ENCODE measurements around the gene PITPNM3.
"Not testable (repeated sequence)": the region's sequence is repeated elsewhere in the genome, so short reads cannot be mapped to it uniquely, and the experiment has no call there.

Gene PITPNM3

GRCh38 chr17:6497496-6498221, 58.7 kb downstream of the PITPNM3 start:
- no peak for DNase-seq

GRCh38 chr17:6496640-6497441, 59.5 kb downstream of the PITPNM3 start:
- no peak for DNase-seq

GRCh38 chr17:6496116-6496481, 60.3 kb downstream of the PITPNM3 start:
- DNase-seq, result no peak

- DNase-seq, result no peak
Measured at GRCh38 chr17:6495450-6496115, 60.8 kb downstream of the PITPNM3 start.

- no peak for DNase-seq
Measured at GRCh38 chr17:6494239-6494941, 62.0 kb downstream of the PITPNM3 start.

- DNase-seq, result no peak
Measured at GRCh38 chr17:6492892-6493674, 63.3 kb downstream of the PITPNM3 start.

GRCh38 chr17:6491071-6491700, 65.2 kb downstream of the PITPNM3 start:
- DNase-seq, result no peak

GRCh38 chr17:6489016-6489550, 67.3 kb downstream of the PITPNM3 start:
- DNase-seq, result no peak

GRCh38 chr17:6488008-6488539, 68.3 kb downstream of the PITPNM3 start:
- no peak for DNase-seq

GRCh38 chr17:6487251-6488007, 68.9 kb downstream of the PITPNM3 start:
- DNase-seq, result no peak

- no peak for DNase-seq
Measured at GRCh38 chr17:6485646-6486412, 70.5 kb downstream of the PITPNM3 start.

GRCh38 chr17:6483507-6483906, 72.8 kb downstream of the PITPNM3 start:
- no peak for DNase-seq

- DNase-seq, result not testable (repeated sequence)
Measured at GRCh38 chr17:6482796-6483195, 73.6 kb downstream of the PITPNM3 start.

- no peak for DNase-seq
Measured at GRCh38 chr17:6482105-6482455, 74.3 kb downstream of the PITPNM3 start.

- DNase-seq, result no peak
Measured at GRCh38 chr17:6480303-6480675, 76.1 kb downstream of the PITPNM3 start.

- no peak for DNase-seq
Measured at GRCh38 chr17:6479622-6480302, 76.6 kb downstream of the PITPNM3 start.

- DNase-seq, result no peak
Measured at GRCh38 chr17:6478486-6478885, 77.9 kb downstream of the PITPNM3 start.

GRCh38 chr17:6477831-6478383, 78.4 kb downstream of the PITPNM3 start:
- no peak for DNase-seq

- no peak for DNase-seq
Measured at GRCh38 chr17:6476810-6477179, 79.6 kb downstream of the PITPNM3 start.
